PC-3 (cell line): ENCODE measurements around the gene MAP3K8.

ENCODE experiments used
- EZH2 ChIP-seq: fragments of 300-600 bp; sonication (generic); IDR thresholded peaks from one replicate; pipeline ENCODE4 v1.6.1; 2017; ENCODE audit warnings: antibody characterized with exemption, mild to moderate bottlenecking, low read length; ENCODE audit not compliant: unreplicated experiment
- TF ChIP-seq, protein P1 (sequence below): fragments of 300-600 bp; sonication (generic); conservative IDR thresholded peaks from 2 replicates; pipeline ENCODE4 v1.5.1; 2017; ENCODE audit warnings: antibody characterized with exemption, low read depth, mild to moderate bottlenecking, low read length

DNA sequence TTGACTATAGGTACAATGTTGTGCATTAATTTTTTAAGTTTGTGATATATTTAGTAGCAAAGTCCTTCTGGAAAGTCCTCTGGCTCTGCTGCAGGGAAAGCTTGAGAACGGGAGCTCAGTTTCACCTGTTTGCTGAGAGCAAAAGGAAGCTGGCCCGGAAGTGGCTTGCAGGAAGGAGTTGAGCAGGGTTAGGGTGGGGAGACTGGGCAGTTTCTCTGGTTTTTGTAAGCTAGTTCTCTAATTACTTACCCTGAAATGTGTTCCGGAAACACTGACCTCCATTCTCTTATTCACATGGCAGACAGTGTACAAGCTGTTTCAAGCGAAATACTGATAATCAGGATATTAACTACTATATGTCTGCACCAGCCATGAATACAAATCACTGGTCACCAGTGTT, 22.3 kb downstream of the MAP3K8 start:
- TF ChIP-seq, protein P1, sequence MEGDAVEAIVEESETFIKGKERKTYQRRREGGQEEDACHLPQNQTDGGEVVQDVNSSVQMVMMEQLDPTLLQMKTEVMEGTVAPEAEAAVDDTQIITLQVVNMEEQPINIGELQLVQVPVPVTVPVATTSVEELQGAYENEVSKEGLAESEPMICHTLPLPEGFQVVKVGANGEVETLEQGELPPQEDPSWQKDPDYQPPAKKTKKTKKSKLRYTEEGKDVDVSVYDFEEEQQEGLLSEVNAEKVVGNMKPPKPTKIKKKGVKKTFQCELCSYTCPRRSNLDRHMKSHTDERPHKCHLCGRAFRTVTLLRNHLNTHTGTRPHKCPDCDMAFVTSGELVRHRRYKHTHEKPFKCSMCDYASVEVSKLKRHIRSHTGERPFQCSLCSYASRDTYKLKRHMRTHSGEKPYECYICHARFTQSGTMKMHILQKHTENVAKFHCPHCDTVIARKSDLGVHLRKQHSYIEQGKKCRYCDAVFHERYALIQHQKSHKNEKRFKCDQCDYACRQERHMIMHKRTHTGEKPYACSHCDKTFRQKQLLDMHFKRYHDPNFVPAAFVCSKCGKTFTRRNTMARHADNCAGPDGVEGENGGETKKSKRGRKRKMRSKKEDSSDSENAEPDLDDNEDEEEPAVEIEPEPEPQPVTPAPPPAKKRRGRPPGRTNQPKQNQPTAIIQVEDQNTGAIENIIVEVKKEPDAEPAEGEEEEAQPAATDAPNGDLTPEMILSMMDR: no peak
- no peak for TF ChIP-seq EZH2
